Vagina (tissue), 2 donors: ENCODE results near the gene IL25. TPM values are rescaled to one million over a fixed set of nuclear protein-coding genes. Genes with fewer than 3 reads are reported as not detected.
A peak's percentile ranks its signal among the peaks of the same experiment; 100 is the strongest.

ENCODE experiments used
- DNase-seq, 2 donors: peaks; one replicate each; pipeline ENCODE4 v3.0.0-alpha.2; 2017; ENCODE audit errors: extremely low spot score in 2 of 2
- H3K27ac ChIP-seq: fragments of 200-600 bp; sonication (generic); one replicate; pipeline ENCODE4 v1.5.1; 2019
- H3K27me3 ChIP-seq: fragments of 200-600 bp; sonication (generic); one replicate; pipeline ENCODE4 v1.5.1; 2019
- H3K36me3 ChIP-seq, 2 donors: fragments of 200-600 bp; sonication (generic); one replicate each; pipeline ENCODE4 v1.5.1; 2017 to 2019
- H3K4me1 ChIP-seq: fragments of 200-600 bp; sonication (generic); one replicate; pipeline ENCODE4 v1.5.1; 2019
- H3K4me3 ChIP-seq, 2 donors: fragments of 200-600 bp; sonication (generic); 1 replicate in 1 of 2; 2 replicates in 1 of 2; pipeline ENCODE4 v1.5.1; 2016 to 2019
- H3K9me3 ChIP-seq: fragments of 200-600 bp; sonication (generic); one replicate; pipeline ENCODE4 v1.5.1; 2019
- CTCF ChIP-seq, 3 experiments: fragments of 450-650 bp in 2 of 3; fragments of 200-600 bp in 1 of 3; sonication (generic) in 1 of 3; IDR thresholded peaks; one replicate each; pipeline ENCODE4 v1.5.1; 2017 to 2019; ENCODE audit warnings: antibody characterized with exemption in 3 of 3, mild to moderate bottlenecking in 2 of 3, moderate library complexity in 2 of 3
- POLR2A ChIP-seq, 2 donors: fragments of 450-650 bp; IDR thresholded peaks; one replicate each; pipeline ENCODE4 v1.6.1; 2017; ENCODE audit warnings: antibody characterized with exemption in 2 of 2, mild to moderate bottlenecking in 2 of 2, moderate library complexity in 2 of 2
- POLR2AphosphoS5 ChIP-seq, 2 donors: sonication (generic); formaldehyde crosslinking; IDR thresholded peaks; one replicate each; pipeline ENCODE4 v1.9.0; 2017; ENCODE audit warnings: antibody characterized with exemption in 2 of 2, mild to moderate bottlenecking in 2 of 2, low read depth in 1 of 2; ENCODE audit not compliant: insufficient read depth in 1 of 2
- intact Hi-C: fragments of 100-400 bp; cut with DNase I; formaldehyde crosslinking; loops from one replicate; pipeline ENCODE4 v1.15.1; 2023
- total RNA-seq: library from RNA; depleted of rRNA; stranded (reverse); fragments of >200 nt; gene quantifications from one replicate; pipeline ENCODE4 v1.2.3, GENCODE V29; 2016

IL25 gene
- total RNA-seq, 1 donor from 2014 or later: not detected

- no peak for DNase-seq
- H3K27ac ChIP-seq: no peak overlapping the region
- intact Hi-C loops: no loop called here
- no peak overlapping the region for H3K4me3 ChIP-seq
- no peaks in the 10 kb centered on the region for H3K9me3 ChIP-seq
- no peak for TF ChIP-seq CTCF (IDR thresholded peaks at IDR 0.05)
- TF ChIP-seq POLR2A (IDR thresholded peaks at IDR 0.05): no peak
- no peak for TF ChIP-seq POLR2AphosphoS5 (IDR thresholded peaks at IDR 0.05; ENCODE audit: insufficient read depth in 1 of 2, low read depth in 1 of 2)
- H3K4me1 ChIP-seq: no peaks in the 10 kb centered on the region
- no peaks in the 10 kb centered on the region for H3K27me3 ChIP-seq
- H3K36me3 ChIP-seq: no peaks in the 10 kb centered on the region
Measured at GRCh38 chr14:23378612-23379220, 6.1 kb downstream of the IL25 start.

GRCh38 chr14:23379366-23380196 lies 7.0 kb downstream of the IL25 start:
- DNase-seq: no peak
- TF ChIP-seq POLR2A (IDR thresholded peaks at IDR 0.05): no peak
- peak; percentile 33 to 54 for TF ChIP-seq POLR2AphosphoS5 (IDR thresholded peaks at IDR 0.05; ENCODE audit: insufficient read depth in 1 of 2, low read depth in 1 of 2)
- peak; percentile 74 to 88 (median 83) for TF ChIP-seq CTCF (IDR thresholded peaks at IDR 0.05)
- no peaks in the 10 kb centered on the region for H3K4me1 ChIP-seq
- H3K4me3 ChIP-seq: no peak overlapping the region
- H3K9me3 ChIP-seq: no peaks in the 10 kb centered on the region
- no peak overlapping the region for H3K27ac ChIP-seq
- intact Hi-C loops: no loop called here
- H3K36me3 ChIP-seq: no peaks in the 10 kb centered on the region
- no peaks in the 10 kb centered on the region for H3K27me3 ChIP-seq

GRCh38 chr14:23380197-23380914 lies 7.7 kb downstream of the IL25 start:
- Histone ChIP-seq H3K4me3 (no peak overlapping the region), H3K4me1 (no peaks in the 10 kb centered on the region), H3K9me3 (no peaks in the 10 kb centered on the region), H3K36me3 (no peaks in the 10 kb centered on the region), H3K27ac (no peak overlapping the region), H3K27me3 (no peaks in the 10 kb centered on the region)
- TF ChIP-seq POLR2A (IDR thresholded peaks at IDR 0.05) (no peak), POLR2AphosphoS5 (IDR thresholded peaks at IDR 0.05; ENCODE audit: insufficient read depth in 1 of 2, low read depth in 1 of 2) (peak in 1 of 2 donors; percentile 0)
- intact Hi-C loops: no loop called here
- no peak for DNase-seq

- intact Hi-C loops: no loop called here
- H3K4me1 ChIP-seq: no peaks in the 10 kb centered on the region
- H3K27ac ChIP-seq: no peak overlapping the region
- DNase-seq: no peak
- no peak overlapping the region for H3K4me3 ChIP-seq
- TF ChIP-seq POLR2A (IDR thresholded peaks at IDR 0.05): no peak
- TF ChIP-seq POLR2AphosphoS5 (IDR thresholded peaks at IDR 0.05; ENCODE audit: insufficient read depth in 1 of 2, low read depth in 1 of 2): no peak
- TF ChIP-seq CTCF (IDR thresholded peaks at IDR 0.05): no peak
- H3K9me3 ChIP-seq: no peaks in the 10 kb centered on the region
- H3K27me3 ChIP-seq: no peaks in the 10 kb centered on the region
- no peaks in the 10 kb centered on the region for H3K36me3 ChIP-seq
Measured at GRCh38 chr14:23380976-23381375, 8.4 kb downstream of the IL25 start.

GRCh38 chr14:23381871-23382270 lies 9.3 kb downstream of the IL25 start:
- H3K9me3 ChIP-seq: no peaks in the 10 kb centered on the region
- DNase-seq: no peak
- H3K27ac ChIP-seq: no peak overlapping the region
- no peaks in the 10 kb centered on the region for H3K27me3 ChIP-seq
- H3K4me1 ChIP-seq: no peaks in the 10 kb centered on the region
- intact Hi-C loops: no loop called here
- no peaks in the 10 kb centered on the region for H3K36me3 ChIP-seq
- TF ChIP-seq POLR2A (IDR thresholded peaks at IDR 0.05) (no peak), POLR2AphosphoS5 (IDR thresholded peaks at IDR 0.05; ENCODE audit: insufficient read depth in 1 of 2, low read depth in 1 of 2) (no peak), CTCF (IDR thresholded peaks at IDR 0.05) (no peak)
- no peak overlapping the region for H3K4me3 ChIP-seq
